ENCODE measurements around the gene CXCL16.
"Not testable (repeated sequence)": the region's sequence is repeated elsewhere in the genome, so short reads cannot be mapped to it uniquely, and the experiment has no call there.

Gene CXCL16

GRCh38 chr17:4689872-4690271, 49.9 kb downstream of the CXCL16 start:
- not testable (repeated sequence) for DNase-seq

GRCh38 chr17:4683739-4684138, 56.0 kb downstream of the CXCL16 start:
- DNase-seq, result not testable (repeated sequence)

All from activated CD4-positive, CD25-positive, alpha-beta regulatory T cell treated with anti-CD3 and anti-CD28 coated beads, Interleukin-2, amount 50 U/mL, for 72 hours (primary cell).